GM12892 (cell line): ENCODE measurements around the gene UXS1.

Experiments
- POLR2A ChIP-seq: IDR thresholded peaks from 2 replicates; pipeline ENCODE4 v1.6.1; 2011; ENCODE audit warnings: low read depth, low read length, control low read depth
- POLR2AphosphoS5 ChIP-seq: IDR thresholded peaks from 2 replicates; pipeline ENCODE4 v1.6.1; 2011; ENCODE audit warnings: low read depth, low read length, control low read depth

DNA sequence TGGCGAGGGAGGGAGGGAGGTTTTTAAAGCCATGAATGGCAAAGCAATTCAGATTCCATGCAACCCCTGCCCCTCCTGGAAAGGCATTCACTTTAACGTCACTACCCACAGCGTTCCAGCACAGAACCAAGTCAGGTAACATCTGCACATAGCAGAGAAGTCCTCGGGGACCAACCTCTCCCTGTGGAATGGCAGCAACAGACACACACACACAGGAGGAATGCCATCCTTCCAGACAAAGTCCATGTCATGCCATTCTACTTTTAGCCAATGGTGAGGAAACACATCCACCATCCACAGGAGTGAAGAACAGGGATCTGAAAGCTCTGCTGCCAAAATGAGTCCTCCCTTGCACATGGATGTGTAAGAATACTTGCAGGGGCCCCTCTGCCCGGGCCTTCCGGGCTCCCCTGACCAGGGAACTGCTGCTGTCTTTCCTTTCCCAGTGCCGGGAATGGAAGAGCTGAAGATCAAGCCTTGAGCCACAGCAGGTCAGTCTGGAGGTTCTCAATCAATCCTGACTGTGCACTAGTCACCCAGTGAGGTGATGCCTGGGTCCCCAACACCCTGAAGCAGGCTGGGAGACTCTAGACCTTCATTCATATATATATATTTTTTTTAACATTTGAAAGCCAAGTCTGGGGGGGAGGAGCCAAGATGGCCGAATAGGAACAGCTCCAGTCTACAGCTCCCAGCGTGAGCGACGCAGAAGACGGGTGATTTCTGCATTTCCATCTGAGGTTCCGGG, 63.7 kb downstream of the UXS1 start:
- TF ChIP-seq POLR2A (no peak), POLR2AphosphoS5 (no peak)
